HL-60 (cell line): Measurements from ENCODE around the gene GRSF1.

Experiments used
- CTCF ChIP-seq: IDR thresholded peaks from one replicate; pipeline ENCODE4 v1.5.1; 2011; ENCODE audit warnings: low read length, control low read depth, inconsistent platforms; ENCODE audit not compliant: insufficient read depth
- GABPA ChIP-seq: IDR thresholded peaks from 2 replicates; pipeline ENCODE4 v1.6.1; 2012; ENCODE audit warnings: low read depth
- POLR2AphosphoS5 ChIP-seq: IDR thresholded peaks from 2 replicates; pipeline ENCODE4 v1.6.1; 2012; ENCODE audit warnings: low read depth
- REST ChIP-seq: IDR thresholded peaks from 2 replicates; pipeline ENCODE4 v1.6.1; 2012; ENCODE audit warnings: low read depth; ENCODE audit not compliant: insufficient replicate concordance
- SPI1 ChIP-seq: IDR thresholded peaks from 2 replicates; pipeline ENCODE4 v1.6.1; 2012; ENCODE audit warnings: low read depth, mild to moderate bottlenecking, borderline replicate concordance

DNA sequence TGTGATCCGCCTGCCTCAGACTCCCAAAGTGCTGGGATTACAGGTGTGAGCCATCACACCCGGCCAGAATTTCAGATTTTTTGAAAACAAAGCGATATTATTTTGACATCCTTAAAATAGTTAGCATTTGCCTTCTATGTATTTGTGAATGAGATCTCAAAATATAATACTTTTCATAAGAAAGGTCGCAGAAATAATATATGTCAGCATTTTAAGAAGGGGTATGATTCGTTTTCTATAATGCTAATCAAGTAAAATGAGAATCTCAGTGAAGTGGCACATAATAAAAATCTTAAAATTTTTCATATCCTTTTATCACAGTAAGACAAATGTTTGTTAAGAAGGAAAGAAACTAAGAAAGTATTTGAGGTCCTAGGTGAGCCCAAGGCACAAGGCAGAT lies 52.2 kb downstream of the GRSF1 start:
- TF ChIP-seq CTCF (no peak), GABPA (no peak), POLR2AphosphoS5 (no peak), SPI1 (no peak), REST (no peak)
